ENCODE measurements around the gene CFAP221.

Gene CFAP221

DNA sequence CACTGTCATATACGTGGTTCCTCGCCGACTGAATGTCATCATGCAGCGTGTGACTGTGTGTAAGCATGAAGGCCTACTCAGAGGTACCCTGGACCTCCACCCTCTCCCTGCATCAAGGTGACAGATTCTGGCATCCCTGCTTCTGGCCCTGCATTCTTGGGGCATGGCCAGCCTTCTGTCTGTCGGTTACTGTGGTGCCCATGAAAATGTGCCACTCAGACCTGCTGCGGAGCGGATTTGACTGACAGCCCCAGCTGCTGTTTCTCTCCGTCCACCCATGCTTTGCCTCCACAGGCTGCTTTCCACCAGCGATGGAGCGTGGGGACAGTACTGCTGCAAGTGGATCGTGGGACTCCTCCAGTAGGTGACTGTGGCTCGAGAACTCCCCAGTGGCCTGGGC, 144.4 kb downstream of the CFAP221 start:
- Histone ChIP-seq H3K9me3 (ENCODE audit: insufficient read depth, low read depth, low read length) (no peaks in the 10 kb centered on the region), H3K36me3 (ENCODE audit: insufficient read depth, low read length) (no peaks in the 10 kb centered on the region), H3K27me3 (ENCODE audit: insufficient read depth, low read length, poor library complexity, severe bottlenecking) (no peaks in the 10 kb centered on the region), H3K9ac (ENCODE audit: low read depth, low read length, poor library complexity, severe bottlenecking) (no peak overlapping the region), H4K20me1 (ENCODE audit: insufficient read depth, low read length, poor library complexity, severe bottlenecking) (no peaks in the 10 kb centered on the region), H3K79me2 (ENCODE audit: insufficient read depth, low read length) (no peaks in the 10 kb centered on the region), H3K4me1 (ENCODE audit: insufficient read depth, low read length, poor library complexity, severe bottlenecking) (no peaks in the 10 kb centered on the region), H3K9me2 (replicated peaks; ENCODE audit: low read depth, low read length) (no peaks in the 10 kb centered on the region), H3K4me2 (ENCODE audit: low read depth, low read length, poor library complexity, severe bottlenecking) (no peak overlapping the region), H2AFZ (ENCODE audit: low read length) (no peak overlapping the region), H3K4me3 (ENCODE audit: low read length, poor library complexity, severe bottlenecking) (no peak overlapping the region), H3F3A (ENCODE audit: low read depth) (no peaks in the 10 kb centered on the region)
- TF ChIP-seq EZH2phosphoT487 (IDR thresholded peaks at IDR 0.05; ENCODE audit: borderline replicate concordance) = no peak
- TF ChIP-seq, protein P1, sequence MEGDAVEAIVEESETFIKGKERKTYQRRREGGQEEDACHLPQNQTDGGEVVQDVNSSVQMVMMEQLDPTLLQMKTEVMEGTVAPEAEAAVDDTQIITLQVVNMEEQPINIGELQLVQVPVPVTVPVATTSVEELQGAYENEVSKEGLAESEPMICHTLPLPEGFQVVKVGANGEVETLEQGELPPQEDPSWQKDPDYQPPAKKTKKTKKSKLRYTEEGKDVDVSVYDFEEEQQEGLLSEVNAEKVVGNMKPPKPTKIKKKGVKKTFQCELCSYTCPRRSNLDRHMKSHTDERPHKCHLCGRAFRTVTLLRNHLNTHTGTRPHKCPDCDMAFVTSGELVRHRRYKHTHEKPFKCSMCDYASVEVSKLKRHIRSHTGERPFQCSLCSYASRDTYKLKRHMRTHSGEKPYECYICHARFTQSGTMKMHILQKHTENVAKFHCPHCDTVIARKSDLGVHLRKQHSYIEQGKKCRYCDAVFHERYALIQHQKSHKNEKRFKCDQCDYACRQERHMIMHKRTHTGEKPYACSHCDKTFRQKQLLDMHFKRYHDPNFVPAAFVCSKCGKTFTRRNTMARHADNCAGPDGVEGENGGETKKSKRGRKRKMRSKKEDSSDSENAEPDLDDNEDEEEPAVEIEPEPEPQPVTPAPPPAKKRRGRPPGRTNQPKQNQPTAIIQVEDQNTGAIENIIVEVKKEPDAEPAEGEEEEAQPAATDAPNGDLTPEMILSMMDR (conservative IDR thresholded peaks at IDR 0.05; ENCODE audit: low read length) = no peak

DNA sequence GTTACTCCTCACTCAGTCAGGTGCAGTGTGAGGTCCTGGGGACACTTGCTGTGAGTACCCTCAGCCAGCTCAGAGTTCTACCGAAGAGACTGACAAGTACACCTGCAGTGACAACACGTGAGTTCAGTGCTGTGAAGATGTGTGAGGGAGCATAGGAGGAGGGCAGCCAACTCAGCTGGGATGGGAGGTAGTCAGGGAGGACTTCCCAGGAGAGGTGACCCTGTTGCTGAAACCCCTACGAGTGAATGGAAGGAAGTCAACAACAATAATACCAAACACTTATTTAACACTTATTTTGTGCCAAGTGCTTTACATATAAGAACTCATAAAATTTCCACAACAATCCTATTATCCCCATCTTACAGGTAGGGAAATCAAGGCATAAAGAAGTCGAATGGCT, 145.0 kb downstream of the CFAP221 start:
- TF ChIP-seq, protein P1 (conservative IDR thresholded peaks at IDR 0.05; ENCODE audit: low read length) = no peak
- TF ChIP-seq EZH2phosphoT487 (IDR thresholded peaks at IDR 0.05; ENCODE audit: borderline replicate concordance) = no peak
- no peaks in the 10 kb centered on the region for H3K4me1 ChIP-seq (ENCODE audit: insufficient read depth, low read length, poor library complexity, severe bottlenecking)
- no peaks in the 10 kb centered on the region for H3F3A ChIP-seq (ENCODE audit: low read depth)
- no peaks in the 10 kb centered on the region for H3K27me3 ChIP-seq (ENCODE audit: insufficient read depth, low read length, poor library complexity, severe bottlenecking)
- no peak overlapping the region for H2AFZ ChIP-seq (ENCODE audit: low read length)
- no peaks in the 10 kb centered on the region for H3K36me3 ChIP-seq (ENCODE audit: insufficient read depth, low read length)
- no peaks in the 10 kb centered on the region for H3K79me2 ChIP-seq (ENCODE audit: insufficient read depth, low read length)
- no peak overlapping the region for H3K9ac ChIP-seq (ENCODE audit: low read depth, low read length, poor library complexity, severe bottlenecking)
- no peak overlapping the region for H3K4me2 ChIP-seq (ENCODE audit: low read depth, low read length, poor library complexity, severe bottlenecking)
- no peak overlapping the region for H3K4me3 ChIP-seq (ENCODE audit: low read length, poor library complexity, severe bottlenecking)
- H3K9me3 ChIP-seq (ENCODE audit: insufficient read depth, low read depth, low read length) = no peaks in the 10 kb centered on the region
- no peaks in the 10 kb centered on the region for H4K20me1 ChIP-seq (ENCODE audit: insufficient read depth, low read length, poor library complexity, severe bottlenecking)
- H3K9me2 ChIP-seq (replicated peaks; ENCODE audit: low read depth, low read length) = no peaks in the 10 kb centered on the region

DNA sequence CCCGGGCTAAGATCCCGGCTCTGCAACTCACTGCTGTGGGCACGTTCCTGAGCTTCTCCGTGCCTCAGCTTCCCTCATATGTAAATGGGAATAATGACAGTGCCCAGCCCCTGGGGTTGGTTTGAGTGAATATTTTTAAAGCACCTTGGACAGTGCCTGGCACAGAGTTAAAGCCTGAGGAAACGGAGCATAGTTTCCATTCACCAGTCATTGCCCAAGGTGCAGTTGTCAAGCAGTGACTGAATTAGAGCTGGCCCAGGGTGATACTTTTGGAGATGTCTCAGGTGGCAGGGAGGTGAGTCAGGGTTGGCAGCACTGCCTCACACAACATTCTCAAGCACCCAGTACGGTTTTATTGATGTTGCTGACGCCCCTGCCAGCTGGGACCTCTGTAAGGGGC, 146.9 kb downstream of the CFAP221 start:
- Histone ChIP-seq H3K4me2 (ENCODE audit: low read depth, low read length, poor library complexity, severe bottlenecking) (no peak overlapping the region), H2AFZ (ENCODE audit: low read length) (no peak overlapping the region), H3K4me1 (ENCODE audit: insufficient read depth, low read length, poor library complexity, severe bottlenecking) (peaks cover 10% of the 10 kb centered on the region), H3K9me3 (ENCODE audit: insufficient read depth, low read depth, low read length) (no peaks in the 10 kb centered on the region), H3K9me2 (replicated peaks; ENCODE audit: low read depth, low read length) (no peaks in the 10 kb centered on the region), H3K36me3 (ENCODE audit: insufficient read depth, low read length) (no peaks in the 10 kb centered on the region), H4K20me1 (ENCODE audit: insufficient read depth, low read length, poor library complexity, severe bottlenecking) (no peaks in the 10 kb centered on the region), H3K4me3 (ENCODE audit: low read length, poor library complexity, severe bottlenecking) (no peak overlapping the region), H3K27me3 (ENCODE audit: insufficient read depth, low read length, poor library complexity, severe bottlenecking) (no peaks in the 10 kb centered on the region), H3K79me2 (ENCODE audit: insufficient read depth, low read length) (no peaks in the 10 kb centered on the region), H3F3A (ENCODE audit: low read depth) (no peaks in the 10 kb centered on the region), H3K9ac (ENCODE audit: low read depth, low read length, poor library complexity, severe bottlenecking) (no peak overlapping the region)
- no peak for TF ChIP-seq EZH2phosphoT487 (IDR thresholded peaks at IDR 0.05; ENCODE audit: borderline replicate concordance)
- TF ChIP-seq, protein P1 (conservative IDR thresholded peaks at IDR 0.05; ENCODE audit: low read length) = no peak
